Measurements from ENCODE around the gene TIMM23.
"Not testable (repeated sequence)": the region's sequence is repeated elsewhere in the genome, so short reads cannot be mapped to it uniquely, and the experiment has no call there.

DNA sequence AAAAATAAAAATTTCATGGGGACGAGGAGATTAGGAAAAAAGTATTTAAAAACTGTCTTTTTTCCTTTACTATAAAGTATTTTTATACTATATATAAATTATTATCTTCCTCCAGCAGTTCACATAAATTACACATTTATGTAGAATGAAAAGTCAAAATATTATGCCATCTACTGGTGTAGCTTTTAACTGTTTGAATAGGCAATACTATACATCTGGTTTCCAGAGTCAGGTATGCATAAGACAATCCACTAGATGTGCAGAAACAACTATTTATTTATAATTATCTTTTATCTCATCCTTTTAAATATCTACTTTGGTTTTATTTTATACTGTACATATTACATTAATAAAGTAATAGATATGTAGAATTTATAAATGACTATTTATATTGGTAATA, 24.9 kb upstream of the TIMM23 start:
- not testable (repeated sequence) for TF ChIP-seq SUZ12 (IDR thresholded peaks at IDR 0.05; ENCODE audit: extremely low read depth, insufficient read depth, insufficient read length); ZNF274 (IDR thresholded peaks at IDR 0.05; ENCODE audit: low read depth, low read length); YY1 (IDR thresholded peaks at IDR 0.05; ENCODE audit: insufficient read depth, insufficient read length)

Data from NT2/D1 (cell line).